HUDEP-2 (cell line): ENCODE measurements around the gene CLMN.
A peak's percentile ranks its signal among the peaks of the same experiment; 100 is the strongest.

Source experiments
- DNase-seq, 76 experiments: peaks; one replicate each; lab custom pipeline; 2025; ENCODE audit not compliant: unreplicated experiment in 76 of 76; lab: John Stamatoyannopoulos, UW

The CLMN gene

GRCh38 chr14:95319312-95320077, at the start of gene CLMN:
TSS of gene CLMN (minus strand) at chr14:95319908. CDS start at chr14:95319792, 116 bp downstream.
- peak in 9 of 76 experiments; percentile 4 to 33 (median 13) for DNase-seq

- no peak for DNase-seq
Observed at GRCh38 chr14:95365401-95365800, 45.7 kb upstream of the CLMN start.

- DNase-seq: no peak
Observed at GRCh38 chr14:95364481-95365209, 44.9 kb upstream of the CLMN start.

GRCh38 chr14:95363468-95363954, 43.8 kb upstream of the CLMN start:
- DNase-seq: no peak

GRCh38 chr14:95362138-95362494, 42.4 kb upstream of the CLMN start:
- DNase-seq: no peak

- DNase-seq: peak in 8 of 76 experiments; percentile 2 to 29 (median 7)
Observed at GRCh38 chr14:95361373-95362137, 41.8 kb upstream of the CLMN start.

- no peak for DNase-seq
Observed at GRCh38 chr14:95360828-95361227, 41.1 kb upstream of the CLMN start.

- DNase-seq: no peak
Observed at GRCh38 chr14:95359994-95360826, 40.5 kb upstream of the CLMN start.

GRCh38 chr14:95356245-95356869, 36.6 kb upstream of the CLMN start:
- DNase-seq: no peak

GRCh38 chr14:95355422-95355821, 35.7 kb upstream of the CLMN start:
- no peak for DNase-seq

- DNase-seq: no peak
Observed at GRCh38 chr14:95354834-95355233, 35.1 kb upstream of the CLMN start.

- DNase-seq: no peak
Observed at GRCh38 chr14:95353664-95354063, 34.0 kb upstream of the CLMN start.

GRCh38 chr14:95353007-95353406, 33.3 kb upstream of the CLMN start:
- no peak for DNase-seq

GRCh38 chr14:95352481-95352880, 32.8 kb upstream of the CLMN start:
- DNase-seq: no peak

GRCh38 chr14:95349241-95349640, 29.5 kb upstream of the CLMN start:
- no peak for DNase-seq

GRCh38 chr14:95348395-95349080, 28.8 kb upstream of the CLMN start:
- DNase-seq: no peak

GRCh38 chr14:95346820-95347219, 27.1 kb upstream of the CLMN start:
- no peak for DNase-seq

GRCh38 chr14:95346266-95346665, 26.6 kb upstream of the CLMN start:
- DNase-seq: no peak

GRCh38 chr14:95345032-95345431, 25.3 kb upstream of the CLMN start:
- DNase-seq: no peak
